HTERT RPE-1 (cell line): ENCODE results near the gene AK1.

Source experiments
- in situ Hi-C: fragments of 300-500 bp; cut with MboI; formaldehyde crosslinking; loops from 4 replicates; pipeline ENCODE4 v1.14.3; 2020; ENCODE audit warnings: low sequenced_read_pairs

The AK1 gene

DNA sequence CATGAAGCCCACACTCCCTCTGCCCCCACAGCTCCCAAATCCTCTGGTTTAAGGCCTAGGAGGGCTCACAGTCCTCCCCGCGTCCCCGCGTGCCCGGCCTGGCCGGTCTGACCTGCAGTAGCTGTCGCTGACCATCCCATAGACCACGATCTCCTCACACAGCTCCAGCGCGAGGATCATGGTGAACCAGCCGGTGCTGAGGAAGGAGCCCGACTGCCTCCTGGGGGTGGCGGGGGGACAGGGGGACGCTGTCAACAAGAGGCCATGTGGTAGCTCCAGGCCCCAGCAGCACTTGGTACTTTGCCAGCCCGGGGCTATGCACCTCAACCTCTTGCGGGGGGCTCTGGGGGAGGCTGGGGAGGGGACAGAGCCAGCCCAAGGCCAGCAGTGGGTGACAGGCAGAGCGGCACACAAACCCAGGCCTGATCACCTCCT, 32.4 kb upstream of the AK1 start:
- in situ Hi-C loops = no loop called here

DNA sequence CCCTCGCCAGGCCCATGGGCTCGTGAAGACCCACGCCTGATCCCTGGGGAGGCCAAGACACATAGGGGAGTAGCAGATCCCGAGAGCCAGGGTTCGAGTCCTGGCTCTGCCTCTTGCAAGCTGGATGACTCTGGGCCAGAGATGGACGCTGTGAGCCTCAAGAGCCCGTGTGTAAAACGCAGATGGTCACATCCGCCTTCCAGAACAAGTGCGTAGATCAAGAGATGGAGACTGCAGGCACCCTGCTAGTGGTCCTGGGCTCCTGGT, 31.1 kb upstream of the AK1 start:
- in situ Hi-C loops = no loop called here

DNA sequence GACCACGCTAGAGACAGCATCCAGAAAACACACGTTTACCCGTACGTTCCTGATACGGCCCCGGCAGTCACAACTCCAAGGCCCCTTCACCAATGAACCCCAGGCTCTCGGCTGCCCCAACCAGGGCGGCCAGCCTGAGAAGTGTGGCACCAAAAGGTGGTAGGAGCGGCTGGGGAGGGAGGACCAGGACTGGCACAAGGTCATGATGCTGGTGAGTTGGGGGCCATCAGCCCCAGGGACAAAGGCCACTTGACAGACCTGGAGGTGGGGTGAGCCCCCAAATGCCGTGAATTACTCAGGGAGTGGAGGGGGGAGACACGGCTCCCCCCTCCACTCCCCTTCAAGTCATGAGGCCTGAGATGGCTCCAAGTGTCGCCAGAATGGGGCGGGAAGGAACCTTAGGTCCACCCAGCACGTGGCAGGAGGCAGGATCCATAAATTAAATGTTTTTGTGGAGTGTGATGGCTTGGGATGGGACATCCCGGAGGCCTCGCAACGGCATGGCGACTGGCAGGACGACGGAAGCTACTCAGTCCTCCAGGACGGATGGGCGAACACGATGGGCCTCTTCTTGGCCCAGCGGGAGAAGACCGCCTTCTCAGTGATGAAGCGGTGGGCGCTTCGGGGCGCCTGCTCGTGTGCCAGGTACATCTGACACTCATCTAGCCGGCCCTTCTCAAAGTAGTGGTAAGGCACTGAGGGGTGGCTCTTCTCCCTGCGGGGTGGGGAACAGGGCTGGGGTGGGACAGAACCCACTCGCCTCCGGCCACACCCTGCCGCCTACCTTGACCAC, 30.6 kb upstream of the AK1 start:
- in situ Hi-C loops = no loop called here

DNA sequence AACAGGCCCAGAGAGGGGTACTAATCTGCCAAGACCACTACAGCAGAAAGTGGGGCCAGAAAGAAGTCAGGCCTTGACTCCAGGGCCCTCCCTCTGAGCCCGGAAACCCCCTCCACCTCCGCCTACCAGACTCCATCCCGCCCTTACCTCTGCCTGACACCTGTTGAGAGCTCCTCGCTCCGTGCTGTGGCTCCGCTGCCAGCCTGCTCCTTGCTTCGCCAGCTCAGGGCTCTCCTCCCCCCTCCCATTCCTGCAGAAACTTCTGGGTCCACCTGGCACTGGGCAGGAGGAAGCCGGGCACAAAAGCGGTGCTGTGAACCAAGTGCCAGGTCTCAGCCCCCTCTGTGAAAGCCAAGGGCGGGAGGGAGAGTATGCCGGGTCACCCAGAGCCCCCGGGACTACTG, 28.3 kb upstream of the AK1 start:
- in situ Hi-C loops = no loop called here

DNA sequence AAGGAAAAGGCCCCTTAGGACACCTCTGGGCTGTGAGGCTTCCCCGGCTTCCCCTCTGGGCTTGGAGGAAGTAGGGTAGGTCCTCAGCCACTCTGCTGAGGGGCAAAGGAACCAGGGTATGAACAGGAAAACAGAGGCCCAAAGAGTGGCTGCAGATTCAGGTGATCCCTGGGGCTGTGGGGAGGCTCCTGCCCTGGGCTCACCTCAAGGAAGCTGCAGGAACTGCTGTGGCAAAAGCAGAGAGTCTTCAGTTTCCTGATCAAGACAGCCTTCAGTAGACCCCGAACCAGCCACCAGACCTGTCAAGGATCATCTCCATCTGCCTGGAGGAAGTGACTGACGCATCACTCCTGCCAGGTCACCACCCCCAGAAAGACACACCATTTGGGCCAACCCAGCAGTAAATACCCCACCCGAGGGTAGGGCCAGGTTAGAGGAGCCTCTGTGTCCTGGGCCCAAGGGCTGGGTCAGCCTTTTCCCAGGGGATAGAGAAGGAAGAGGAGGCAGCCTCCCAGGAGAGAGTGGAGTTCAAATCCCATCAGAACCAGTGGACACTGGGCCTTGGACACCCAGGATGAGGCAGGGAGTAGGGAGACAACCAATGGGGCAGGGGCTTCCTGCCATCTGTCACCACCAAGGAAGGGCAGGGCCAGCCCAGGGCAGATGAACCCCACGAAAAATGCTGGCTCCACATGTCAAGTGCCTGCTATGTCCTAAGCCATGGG, 27.7 kb upstream of the AK1 start:
- in situ Hi-C loops = no loop called here

DNA sequence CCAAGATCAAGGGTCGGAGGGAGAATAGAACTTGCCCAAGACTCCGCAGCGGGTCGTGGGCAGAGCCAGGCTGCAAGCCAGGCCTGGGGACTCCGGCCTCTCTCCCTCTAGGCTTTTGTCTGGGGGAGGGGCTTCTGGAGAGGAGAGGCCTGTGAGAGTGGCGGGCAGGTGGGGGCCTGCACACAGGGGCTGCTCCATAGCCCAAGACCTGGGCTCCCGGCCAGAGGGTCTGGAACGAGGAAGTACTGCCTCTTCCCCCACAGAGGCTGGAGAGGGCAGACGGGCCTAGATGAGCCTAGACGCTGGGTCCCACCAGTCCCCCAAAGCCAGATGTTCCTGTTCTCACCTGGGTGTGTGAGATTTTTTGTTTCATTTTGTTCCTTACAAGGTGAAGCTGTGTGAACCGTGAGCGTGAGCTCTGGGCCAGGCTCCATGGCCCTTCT, 27.1 kb upstream of the AK1 start:
- in situ Hi-C loops = no loop called here

DNA sequence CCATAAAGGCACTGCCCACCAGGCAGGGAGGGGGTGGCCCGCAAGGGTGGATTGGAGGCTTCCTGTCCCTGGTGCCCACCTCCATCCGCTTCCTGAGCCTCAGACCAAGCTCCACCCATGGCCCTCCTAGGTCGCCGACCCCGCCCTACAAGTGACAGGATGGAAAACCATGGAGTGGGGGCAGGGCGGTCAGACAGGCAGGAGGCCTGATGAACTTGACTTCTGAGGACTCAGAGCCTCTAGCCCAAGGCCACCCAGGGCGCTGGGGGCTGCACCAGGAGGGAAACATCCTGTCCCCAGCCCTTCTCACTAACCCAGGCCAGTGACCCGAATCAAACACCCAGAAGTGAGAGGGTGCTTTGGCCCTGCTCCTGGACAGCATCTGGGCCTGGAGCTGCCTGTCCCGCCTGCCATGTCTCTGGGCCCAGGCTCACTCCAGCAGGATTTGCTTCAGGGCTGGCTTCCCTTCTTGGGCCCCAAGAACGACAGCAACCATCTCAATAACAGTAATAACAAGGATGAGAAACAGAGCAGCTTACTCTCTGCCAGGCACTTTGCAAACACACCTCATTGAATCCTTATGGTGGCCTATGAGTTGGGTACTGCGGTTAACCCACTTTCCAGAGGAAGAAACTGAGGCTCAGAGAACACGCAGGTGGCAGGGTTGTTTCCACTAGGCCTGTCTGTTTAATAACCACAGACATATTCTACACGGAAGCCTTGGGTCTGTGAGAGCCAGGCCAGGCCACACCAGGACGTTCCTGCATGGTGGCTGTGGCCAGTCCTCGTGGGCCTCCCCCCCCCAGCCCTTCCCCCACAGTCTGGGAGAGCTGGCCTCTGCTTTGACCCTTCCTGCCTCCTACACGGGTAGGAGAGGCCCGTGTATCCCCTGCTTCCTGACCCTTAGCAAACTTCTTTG, 26.3 kb upstream of the AK1 start:
- in situ Hi-C loops = no loop called here

DNA sequence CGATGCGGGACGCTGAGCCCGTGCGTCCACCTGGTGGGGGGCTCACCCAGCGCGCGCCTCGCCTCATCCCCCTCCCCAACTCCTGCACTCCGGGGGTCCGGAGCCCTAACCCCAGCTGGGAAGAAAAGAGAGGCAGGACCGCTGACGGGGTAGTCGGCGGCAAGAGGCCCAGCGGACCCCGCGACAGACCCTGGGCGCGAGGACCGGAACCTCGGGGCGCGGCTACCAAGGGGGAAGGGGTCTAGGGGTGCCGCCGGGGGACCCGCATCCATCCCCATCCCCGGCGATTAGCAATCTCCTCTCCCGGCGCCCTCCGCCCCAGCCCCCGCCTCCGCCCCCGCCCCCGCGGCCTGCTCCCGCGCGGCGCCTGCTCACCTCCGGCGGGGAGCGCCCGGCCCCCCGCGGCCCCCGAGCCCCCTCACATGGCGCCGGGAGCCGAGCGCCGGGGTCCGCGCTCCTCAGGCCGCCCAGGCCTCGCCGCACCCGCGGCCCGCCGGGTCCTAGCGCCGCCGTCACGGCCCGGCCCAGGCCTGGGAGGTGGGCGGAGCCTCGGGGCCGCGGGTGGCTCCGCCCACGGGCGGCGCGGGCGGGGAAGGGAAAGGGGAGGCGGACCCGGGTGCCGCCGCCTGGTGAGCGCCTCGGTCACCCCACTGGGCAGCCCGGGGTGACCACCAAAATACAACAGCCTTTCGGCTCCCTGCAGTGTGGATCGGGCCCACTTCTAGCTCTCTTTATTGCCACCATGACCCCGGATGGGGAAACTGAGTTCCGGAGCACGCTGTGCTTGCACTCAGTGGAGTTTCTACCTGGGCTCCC, 21.9 kb upstream of the AK1 start, which contains the start of gene ST6GALNAC6:
ST6GALNAC6 (minus strand) TSS at position 476 of the 816 bp plus-strand sequence. CDS start 1,622 bp downstream, outside the sequence.
- in situ Hi-C loops = no loop called here

DNA sequence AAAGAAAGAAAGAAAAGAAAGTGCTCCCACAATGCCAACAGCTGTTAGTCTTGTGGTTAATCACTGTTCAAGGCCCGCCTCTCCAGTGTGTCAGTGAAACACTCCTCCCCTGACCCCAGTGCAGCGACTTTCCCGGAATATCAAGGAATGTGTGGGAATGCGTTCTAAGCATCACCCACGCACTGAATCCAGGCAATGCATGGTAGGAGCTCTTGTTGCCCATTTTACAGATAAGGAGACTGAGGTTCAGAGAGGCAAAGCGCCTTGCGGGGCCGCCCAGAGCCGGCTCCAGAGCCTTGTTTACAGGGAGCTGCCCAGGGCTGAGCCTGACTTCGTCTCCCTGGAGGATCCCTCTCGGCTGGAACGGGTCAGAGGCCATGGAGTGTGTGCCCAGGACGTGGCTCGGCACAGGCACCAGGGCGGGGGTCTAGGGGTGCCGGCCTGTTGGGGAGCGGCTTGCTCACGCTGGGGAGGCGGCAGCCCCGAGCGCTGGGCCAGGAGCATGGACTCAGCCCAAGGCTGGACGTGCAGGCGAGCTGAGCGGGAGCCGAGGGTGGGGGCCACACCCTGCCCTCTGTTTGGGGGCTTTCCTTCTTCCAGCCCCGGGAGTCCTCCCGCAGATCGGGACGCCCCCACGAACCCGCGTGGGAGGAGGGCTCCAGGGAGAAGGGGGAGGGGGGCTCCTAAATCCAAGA, 21.1 kb upstream of the AK1 start:
- in situ Hi-C loops = no loop called here

DNA sequence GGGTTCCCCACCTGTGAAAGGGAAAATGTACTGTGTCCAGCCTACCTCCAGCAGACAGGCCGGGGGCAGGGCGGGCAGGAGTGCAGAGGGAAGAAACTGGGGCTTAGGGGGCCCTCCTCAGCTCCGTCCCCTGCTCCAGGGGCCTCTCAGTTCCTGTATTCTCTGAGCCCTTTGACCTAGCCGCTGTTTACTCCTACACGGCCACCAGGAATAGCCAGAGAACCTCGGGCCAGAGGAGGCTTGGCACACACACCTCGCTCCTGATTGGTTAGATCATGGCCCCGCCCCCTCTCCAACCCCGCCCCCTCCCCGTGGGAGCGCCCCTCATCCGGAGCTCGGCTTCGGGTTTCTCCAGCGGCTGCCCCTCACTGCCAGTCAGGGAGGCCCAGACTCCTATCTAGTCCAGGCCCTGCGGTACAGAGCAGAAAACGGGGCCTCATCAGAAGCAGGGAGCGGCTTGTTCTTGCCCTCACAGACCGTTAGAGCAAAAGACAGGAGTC, 19.8 kb upstream of the AK1 start:
- in situ Hi-C loops = no loop called here

DNA sequence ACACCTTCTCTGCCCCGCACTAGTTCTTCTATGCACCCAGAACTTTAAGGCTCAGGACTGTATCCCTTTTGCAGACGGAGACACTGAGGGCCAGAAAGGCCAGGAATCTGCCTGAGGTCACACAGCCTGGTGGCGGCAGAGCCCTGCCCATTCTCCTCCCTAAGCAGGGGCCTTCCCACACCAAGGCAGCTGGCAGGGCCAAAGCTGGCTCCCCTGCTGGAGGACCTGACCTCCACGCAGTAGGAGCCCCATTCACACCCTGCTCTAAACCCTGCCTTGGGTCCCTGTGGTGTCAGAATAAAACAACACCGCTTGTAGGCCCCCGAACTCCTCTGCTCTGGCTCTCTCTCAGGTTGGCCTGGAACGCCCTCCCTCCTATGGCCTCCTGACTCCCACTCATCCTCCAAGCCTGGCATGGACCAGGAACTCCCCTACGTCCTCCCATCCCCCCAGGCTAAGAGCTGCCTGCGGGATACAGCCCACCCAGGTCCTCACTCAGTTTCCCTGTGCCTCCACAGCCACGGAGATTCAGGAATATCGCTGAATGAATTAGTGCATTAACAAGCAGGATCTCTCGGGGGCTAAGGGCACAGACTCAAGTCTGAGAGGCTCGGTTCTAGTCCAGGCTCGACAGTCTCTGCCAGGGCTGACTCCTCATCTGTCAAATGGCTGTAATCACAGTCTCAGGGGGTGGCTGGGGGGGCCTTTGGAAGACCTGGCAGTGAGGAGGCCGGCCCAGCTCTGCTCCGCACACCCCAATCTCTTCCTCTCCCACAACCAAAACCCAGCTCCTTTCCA, 19.1 kb upstream of the AK1 start:
- in situ Hi-C loops = no loop called here

DNA sequence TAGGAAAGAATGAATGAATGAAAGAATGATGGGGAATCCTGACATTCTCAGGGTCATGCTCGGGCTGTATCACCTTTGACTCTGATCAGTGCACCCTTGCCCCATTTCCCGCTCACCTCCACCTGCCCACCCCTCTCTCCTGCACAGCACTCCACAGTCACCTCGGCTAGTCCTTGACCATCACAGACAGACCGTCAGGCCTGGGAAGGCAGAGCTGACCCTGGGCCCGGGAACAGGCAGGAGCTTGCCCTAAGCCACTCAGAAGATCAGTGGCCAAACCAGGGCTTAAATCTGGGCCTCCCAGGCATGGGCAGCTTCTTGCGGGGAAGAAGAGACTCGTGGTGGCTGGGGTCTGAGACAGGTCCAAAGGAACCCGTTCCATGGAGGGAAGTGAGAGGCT, 18.3 kb upstream of the AK1 start:
- in situ Hi-C loops = no loop called here

DNA sequence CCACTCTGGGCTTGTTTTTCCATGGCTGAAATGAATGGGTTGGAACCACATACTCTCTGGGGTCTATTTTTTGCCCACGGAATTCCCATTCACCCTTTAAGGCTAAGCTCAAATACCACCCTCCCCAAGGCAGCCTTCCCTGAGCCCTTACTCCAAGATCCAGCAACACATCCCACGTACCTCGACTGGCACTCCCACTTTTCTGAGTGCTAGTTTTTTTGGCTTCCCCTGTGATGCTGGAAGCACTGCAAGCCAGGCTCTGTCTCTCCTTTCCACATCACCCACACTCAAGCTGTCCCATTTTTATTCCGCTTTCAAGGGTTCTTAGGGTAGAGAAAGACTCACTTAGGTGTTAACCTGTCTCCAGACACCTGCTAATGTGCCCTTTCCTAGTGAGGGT, 15.9 kb upstream of the AK1 start:
- in situ Hi-C loops = no loop called here

DNA sequence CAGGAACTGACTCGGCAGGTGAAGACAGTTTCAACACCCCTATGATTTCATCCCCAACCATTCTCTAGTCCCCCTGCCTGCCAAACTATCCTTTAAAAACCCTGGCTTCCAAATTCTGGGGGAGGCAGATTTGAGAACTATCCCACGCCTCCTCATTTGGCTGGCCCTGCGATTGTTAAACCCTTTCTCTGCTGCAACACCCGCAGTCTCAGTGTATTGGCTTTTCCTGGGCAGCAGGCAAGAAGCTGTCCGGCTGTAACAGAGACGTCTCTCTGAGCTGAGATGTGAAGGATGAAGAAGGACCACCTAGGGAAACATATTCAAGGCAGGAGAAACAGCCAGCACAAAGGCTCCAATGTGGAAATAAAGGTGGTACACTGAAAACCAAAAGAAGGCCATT, 15.4 kb upstream of the AK1 start:
- in situ Hi-C loops = no loop called here

DNA sequence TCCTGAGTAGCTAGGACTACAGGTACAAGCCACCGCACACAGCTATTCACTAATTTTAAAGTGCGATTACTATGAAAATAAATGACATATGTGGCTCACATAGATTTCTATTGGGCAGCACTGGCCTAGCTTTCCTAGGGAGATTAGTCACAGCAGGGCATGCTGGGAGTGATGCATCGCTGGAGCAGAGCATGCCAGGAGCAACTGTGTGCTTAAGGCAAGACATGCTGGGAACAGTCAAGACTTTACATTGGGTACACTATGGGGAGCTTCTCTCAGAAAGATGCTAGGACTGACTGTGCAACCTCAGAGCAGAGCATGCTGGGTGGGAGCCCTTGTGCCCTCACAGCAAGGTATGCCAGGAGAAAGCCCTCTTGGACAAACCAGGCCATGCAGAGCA, 12.6 kb upstream of the AK1 start:
- in situ Hi-C loops = no loop called here

DNA sequence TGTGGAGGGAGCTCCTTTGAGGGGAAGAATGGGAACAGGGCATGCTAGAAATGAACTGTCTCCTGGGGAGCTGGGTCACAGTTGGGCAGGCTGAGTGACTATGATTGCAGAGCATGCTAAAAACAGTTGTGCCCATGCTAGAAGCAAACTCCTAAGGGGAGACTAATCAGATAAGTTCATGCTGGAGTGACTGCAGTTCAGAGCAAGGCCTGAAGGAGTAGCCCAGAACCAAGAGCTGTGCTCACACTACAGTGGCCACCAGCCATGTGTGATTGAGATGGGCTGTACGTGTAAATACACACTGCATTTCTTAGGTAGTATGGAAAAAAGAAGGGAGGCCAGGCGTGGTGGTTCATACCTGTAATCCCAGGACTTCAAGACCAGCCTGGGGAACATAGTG, 10.3 kb upstream of the AK1 start:
- in situ Hi-C loops = no loop called here

DNA sequence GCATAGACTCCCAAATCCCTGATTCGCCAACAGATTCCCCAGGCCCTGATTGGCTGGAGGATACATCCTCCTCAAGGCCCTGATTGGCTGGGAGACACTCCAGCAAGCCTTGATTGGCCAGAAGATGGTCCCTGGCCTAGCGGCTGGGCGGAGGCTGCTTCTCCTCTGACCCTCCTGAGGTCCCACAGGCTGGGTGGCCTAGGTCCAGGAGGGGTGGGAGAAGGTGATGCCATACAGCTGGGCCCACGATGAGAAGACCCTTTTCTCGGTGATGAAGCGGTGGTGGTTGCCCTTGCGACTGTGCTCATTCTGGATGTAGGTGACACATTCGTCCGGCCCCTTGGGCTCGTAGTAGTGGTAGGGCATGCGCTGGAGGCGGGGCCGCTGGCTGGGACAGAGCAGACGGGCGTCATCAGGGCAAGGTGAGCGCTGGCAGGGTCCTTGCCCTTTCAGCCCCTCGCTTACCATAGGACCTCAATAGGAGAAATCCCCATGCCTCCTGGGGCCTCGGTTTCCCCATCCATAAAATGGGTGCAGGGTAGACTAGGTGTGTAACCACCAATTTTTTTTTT, 9.0 kb upstream of the AK1 start:
- in situ Hi-C loops = no loop called here

DNA sequence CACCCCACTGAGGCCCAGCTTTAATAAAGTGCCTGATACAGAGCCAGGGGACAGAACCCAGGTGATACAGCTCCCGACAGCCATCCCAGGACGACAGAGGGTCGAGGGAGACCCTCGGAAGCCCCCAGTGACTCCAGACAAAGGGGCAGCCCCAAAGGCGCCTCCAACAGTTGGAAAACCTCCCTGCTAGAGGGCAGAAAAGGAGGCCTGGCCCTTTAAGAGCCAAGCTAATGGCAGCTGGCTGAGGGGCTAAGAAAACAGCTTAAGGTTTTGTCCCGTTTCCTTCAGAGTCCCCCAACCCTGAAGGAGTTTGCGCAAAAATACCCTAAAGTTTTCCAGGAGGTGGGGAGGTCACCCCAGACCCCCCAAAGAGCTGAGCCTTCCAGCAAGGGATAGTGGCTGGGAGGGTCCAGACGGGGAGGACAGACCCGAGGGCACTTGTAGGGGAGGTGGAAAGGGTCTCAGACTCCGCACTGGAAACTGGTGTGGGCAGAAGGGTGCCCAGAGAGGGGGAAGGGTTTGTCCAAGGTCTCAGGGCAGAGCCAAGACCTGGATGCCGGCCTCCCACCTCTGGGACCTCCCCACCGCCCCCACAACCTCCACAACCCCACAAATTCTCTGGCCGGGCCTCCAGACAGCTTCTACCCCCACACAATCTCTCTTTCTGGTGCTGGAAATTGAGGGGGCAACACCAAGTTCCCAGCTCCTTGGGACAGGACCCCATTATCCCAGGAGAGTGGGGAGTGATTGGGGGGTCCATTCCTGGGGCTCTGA, 8.2 kb upstream of the AK1 start:
- in situ Hi-C loops = no loop called here
